HEK293T (cell line): ENCODE data around the gene SORBS1.

Source experiments
- CTCF ChIA-PET: fragments of 350-600 bp; formaldehyde crosslinking; extraction: SDS; loops from one replicate; lab custom pipeline; 2021; ENCODE audit warnings: antibody characterized with exemption, inconsistent platforms; lab: Yijun Ruan, JAX
- POLR2A ChIA-PET: fragments of 350-600 bp; formaldehyde crosslinking; extraction: SDS; loops from one replicate; lab custom pipeline; 2020; ENCODE audit warnings: antibody characterized with exemption, inconsistent platforms; lab: Yijun Ruan, JAX
- DNase-seq: peaks from one replicate; pipeline ENCODE4 v3.0.0; 2012; ENCODE audit warnings: mixed read lengths; ENCODE audit errors: extremely low spot score
- ARNT ChIP-seq: fragments of 450-650 bp; IDR thresholded peaks from 2 replicates; pipeline ENCODE4 v1.6.1; 2017; ENCODE audit warnings: mild to moderate bottlenecking
- BHLHE40 ChIP-seq: fragments of 450-650 bp; IDR thresholded peaks from 2 replicates; pipeline ENCODE4 v1.6.1; 2016; ENCODE audit warnings: mild to moderate bottlenecking, moderate library complexity, borderline replicate concordance
- CTBP1 ChIP-seq: fragments of 450-650 bp; IDR thresholded peaks from 2 replicates; pipeline ENCODE4 v1.6.1; 2016; ENCODE audit warnings: borderline replicate concordance
- ELF4 ChIP-seq: fragments of 450-650 bp; IDR thresholded peaks from 2 replicates; pipeline ENCODE4 v1.6.1; 2017; ENCODE audit warnings: antibody characterized with exemption
- FOXA1 ChIP-seq: fragments of 450-650 bp; IDR thresholded peaks from 2 replicates; pipeline ENCODE4 v1.6.1; 2016; ENCODE audit warnings: mild to moderate bottlenecking
- FOXK2 ChIP-seq: fragments of 450-650 bp; IDR thresholded peaks from 2 replicates; pipeline ENCODE4 v1.6.1; 2016; ENCODE audit warnings: mild to moderate bottlenecking
- FOXM1 ChIP-seq: fragments of 450-650 bp; IDR thresholded peaks from 2 replicates; pipeline ENCODE4 v1.6.1; 2017; ENCODE audit warnings: mild to moderate bottlenecking, borderline replicate concordance
- HDGF ChIP-seq: fragments of 450-650 bp; IDR thresholded peaks from 2 replicates; pipeline ENCODE4 v1.6.1; 2017; ENCODE audit warnings: antibody characterized with exemption, borderline replicate concordance
- L3MBTL2 ChIP-seq: fragments of 450-650 bp; conservative IDR thresholded peaks from 2 replicates; pipeline ENCODE4 v1.6.1; 2016; ENCODE audit warnings: mild to moderate bottlenecking
- LEF1 ChIP-seq: fragments of 450-650 bp; IDR thresholded peaks from 2 replicates; pipeline ENCODE4 v1.6.1; 2017; ENCODE audit warnings: mild to moderate bottlenecking, borderline replicate concordance
- NFRKB ChIP-seq: fragments of 450-650 bp; IDR thresholded peaks from 2 replicates; pipeline ENCODE4 v1.6.1; 2016; ENCODE audit warnings: mild to moderate bottlenecking, moderate library complexity
- PKNOX1 ChIP-seq: fragments of 450-650 bp; IDR thresholded peaks from 2 replicates; pipeline ENCODE4 v1.6.1; 2016
- SP1 ChIP-seq: fragments of 450-650 bp; IDR thresholded peaks from 2 replicates; pipeline ENCODE4 v1.6.1; 2017
- SUZ12 ChIP-seq: fragments of 450-650 bp; IDR thresholded peaks from 2 replicates; pipeline ENCODE4 v1.6.1; 2016; ENCODE audit warnings: mild to moderate bottlenecking
- TARDBP ChIP-seq: fragments of 450-650 bp; IDR thresholded peaks from 2 replicates; pipeline ENCODE4 v1.6.1; 2016
- ZNF384 ChIP-seq: fragments of 450-650 bp; IDR thresholded peaks from 2 replicates; pipeline ENCODE4 v1.6.1; 2016

Gene SORBS1

GRCh38 chr10:95264227-95265051 lies 296.7 kb downstream of the SORBS1 start:
- POLR2A ChIA-PET, result no interaction called here
- no peak for TF ChIP-seq FOXM1
- no peak for TF ChIP-seq ELF4
- no peak for TF ChIP-seq PKNOX1
- no peak for DNase-seq
- CTCF ChIA-PET, result no interaction called here

- TF ChIP-seq ZNF384 (no peak), HDGF (no peak), SUZ12 (no peak), ARNT (no peak), LEF1 (no peak), BHLHE40 (no peak), FOXA1 (no peak), ELF4 (no peak), NFRKB (no peak), SP1 (no peak), PKNOX1 (no peak), FOXK2 (no peak), FOXM1 (no peak), CTBP1 (no peak), L3MBTL2 (no peak), TARDBP (no peak)
- ChIA-PET POLR2A (no interaction called here), CTCF (no interaction called here)
- no peak for DNase-seq
These were observed 297.3 kb downstream of the SORBS1 start for GRCh38 chr10:95263864-95264226.

- TF ChIP-seq HDGF (no peak), TARDBP (no peak), ZNF384 (no peak), NFRKB (no peak), SUZ12 (no peak), FOXA1 (no peak), ARNT (no peak), ELF4 (no peak), BHLHE40 (no peak), LEF1 (no peak), FOXK2 (no peak), PKNOX1 (no peak), CTBP1 (no peak), L3MBTL2 (no peak), SP1 (no peak), FOXM1 (no peak)
- DNase-seq, result no peak
- CTCF ChIA-PET, result no interaction called here
- POLR2A ChIA-PET, result no interaction called here
These were observed 298.2 kb downstream of the SORBS1 start for GRCh38 chr10:95262763-95263518.

GRCh38 chr10:95261926-95262325 lies 299.2 kb downstream of the SORBS1 start:
- CTCF ChIA-PET, result no interaction called here
- no peak for DNase-seq
- no peak for TF ChIP-seq PKNOX1
- TF ChIP-seq LEF1, result no peak
- no peak for TF ChIP-seq SP1
- no peak for TF ChIP-seq CTBP1
- TF ChIP-seq ELF4, result no peak
- TF ChIP-seq NFRKB, result no peak
- no peak for TF ChIP-seq BHLHE40
- TF ChIP-seq L3MBTL2, result no peak
- TF ChIP-seq ZNF384, result no peak
- TF ChIP-seq SUZ12, result no peak
- no peak for TF ChIP-seq HDGF
- TF ChIP-seq TARDBP, result no peak
- no peak for TF ChIP-seq FOXM1
- TF ChIP-seq FOXA1, result no peak
- no peak for TF ChIP-seq FOXK2
- no peak for TF ChIP-seq ARNT
- POLR2A ChIA-PET, result no interaction called here
